Measurements from ENCODE around the gene LRATD1.

Gene LRATD1

GRCh38 chr2:14603676-14604075 is 28.8 kb upstream of the LRATD1 start:
- DNase-seq (ENCODE audit: low read depth in 2 of 2): no peak
- no peak overlapping the region for H3K4me3 ChIP-seq (replicated peaks in 1 of 2; ENCODE audit: low read depth in 2 of 2, low read length in 2 of 2)
- TF ChIP-seq, protein P1, sequence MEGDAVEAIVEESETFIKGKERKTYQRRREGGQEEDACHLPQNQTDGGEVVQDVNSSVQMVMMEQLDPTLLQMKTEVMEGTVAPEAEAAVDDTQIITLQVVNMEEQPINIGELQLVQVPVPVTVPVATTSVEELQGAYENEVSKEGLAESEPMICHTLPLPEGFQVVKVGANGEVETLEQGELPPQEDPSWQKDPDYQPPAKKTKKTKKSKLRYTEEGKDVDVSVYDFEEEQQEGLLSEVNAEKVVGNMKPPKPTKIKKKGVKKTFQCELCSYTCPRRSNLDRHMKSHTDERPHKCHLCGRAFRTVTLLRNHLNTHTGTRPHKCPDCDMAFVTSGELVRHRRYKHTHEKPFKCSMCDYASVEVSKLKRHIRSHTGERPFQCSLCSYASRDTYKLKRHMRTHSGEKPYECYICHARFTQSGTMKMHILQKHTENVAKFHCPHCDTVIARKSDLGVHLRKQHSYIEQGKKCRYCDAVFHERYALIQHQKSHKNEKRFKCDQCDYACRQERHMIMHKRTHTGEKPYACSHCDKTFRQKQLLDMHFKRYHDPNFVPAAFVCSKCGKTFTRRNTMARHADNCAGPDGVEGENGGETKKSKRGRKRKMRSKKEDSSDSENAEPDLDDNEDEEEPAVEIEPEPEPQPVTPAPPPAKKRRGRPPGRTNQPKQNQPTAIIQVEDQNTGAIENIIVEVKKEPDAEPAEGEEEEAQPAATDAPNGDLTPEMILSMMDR (IDR thresholded peaks at IDR 0.05; ENCODE audit: low read depth, low read length): no peak

GRCh38 chr2:14608245-14608644 is 24.3 kb upstream of the LRATD1 start:
- no peak for DNase-seq (ENCODE audit: low read depth in 2 of 2)
- TF ChIP-seq, protein P1 (IDR thresholded peaks at IDR 0.05; ENCODE audit: low read depth, low read length): no peak
- no peak overlapping the region for H3K4me3 ChIP-seq (replicated peaks in 1 of 2; ENCODE audit: low read depth in 2 of 2, low read length in 2 of 2)

DNA sequence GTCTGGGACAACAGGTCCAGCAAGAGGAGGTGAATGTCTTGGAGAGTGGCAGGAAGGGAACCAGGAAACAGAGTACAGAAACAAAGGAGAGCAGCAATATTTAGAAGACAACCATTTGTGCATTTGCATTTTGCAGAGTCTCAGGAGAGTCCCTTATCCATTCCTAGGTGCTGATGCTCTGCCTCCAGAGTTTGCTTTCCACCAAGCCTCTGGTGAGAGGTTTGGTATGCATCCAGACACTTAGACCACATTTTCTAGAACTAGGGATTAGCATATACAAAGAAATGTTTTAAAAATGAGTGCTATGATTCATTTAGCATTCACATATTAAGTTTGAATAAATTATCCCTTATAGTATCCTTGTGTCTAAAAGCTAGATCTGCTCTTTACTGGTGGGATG is 18.5 kb upstream of the LRATD1 start:
- TF ChIP-seq, protein P1 (IDR thresholded peaks at IDR 0.05; ENCODE audit: low read depth, low read length): no peak
- DNase-seq (ENCODE audit: low read depth in 2 of 2): no peak
- no peak overlapping the region for H3K4me3 ChIP-seq (replicated peaks in 1 of 2; ENCODE audit: low read depth in 2 of 2, low read length in 2 of 2)

GRCh38 chr2:14615121-14615520 is 17.4 kb upstream of the LRATD1 start:
- H3K4me3 ChIP-seq (replicated peaks in 1 of 2; ENCODE audit: low read depth in 2 of 2, low read length in 2 of 2): no peak overlapping the region
- TF ChIP-seq, protein P1 (IDR thresholded peaks at IDR 0.05; ENCODE audit: low read depth, low read length): no peak
- DNase-seq (ENCODE audit: low read depth in 2 of 2): no peak

GRCh38 chr2:14615760-14616159 is 16.8 kb upstream of the LRATD1 start:
- no peak overlapping the region for H3K4me3 ChIP-seq (replicated peaks in 1 of 2; ENCODE audit: low read depth in 2 of 2, low read length in 2 of 2)
- TF ChIP-seq, protein P1 (IDR thresholded peaks at IDR 0.05; ENCODE audit: low read depth, low read length): no peak
- DNase-seq (ENCODE audit: low read depth in 2 of 2): no peak

GRCh38 chr2:14616342-14616741 is 16.2 kb upstream of the LRATD1 start:
- TF ChIP-seq, protein P1 (IDR thresholded peaks at IDR 0.05; ENCODE audit: low read depth, low read length): no peak
- no peak for DNase-seq (ENCODE audit: low read depth in 2 of 2)
- H3K4me3 ChIP-seq (replicated peaks in 1 of 2; ENCODE audit: low read depth in 2 of 2, low read length in 2 of 2): no peak overlapping the region

- no peak overlapping the region for H3K4me3 ChIP-seq (replicated peaks in 1 of 2; ENCODE audit: low read depth in 2 of 2, low read length in 2 of 2)
- TF ChIP-seq, protein P1 (IDR thresholded peaks at IDR 0.05; ENCODE audit: low read depth, low read length): no peak
- DNase-seq (ENCODE audit: low read depth in 2 of 2): no peak
These were observed 15.6 kb upstream of the LRATD1 start for GRCh38 chr2:14616950-14617349.
